Large intestine (tissue), 3 donors: ENCODE measurements around the gene TUBA3E. TPM values are rescaled to one million over a fixed set of nuclear protein-coding genes. Genes with fewer than 3 reads are reported as not detected.
A peak's percentile ranks its signal among the peaks of the same experiment; 100 is the strongest.
"Not testable (repeated sequence)": the region's sequence is repeated elsewhere in the genome, so short reads cannot be mapped to it uniquely, and the experiment has no call there.

Experiments used
- DNase-seq, 2 donors: peaks; one replicate each; pipeline versions ENCODE4 v3.0.0 to v3.0.0-alpha.2; 2013
- H3K27ac ChIP-seq: one replicate; pipeline ENCODE4 v1.5.1; 2013; ENCODE audit warnings: low read length
- H3K27me3 ChIP-seq: 2 replicates; pipeline ENCODE4 v1.6.1; 2013; ENCODE audit warnings: low read length; ENCODE audit not compliant: control insufficient read depth, insufficient read depth
- H3K36me3 ChIP-seq: 2 replicates; pipeline ENCODE4 v1.6.1; 2013; ENCODE audit warnings: low read length; ENCODE audit not compliant: control insufficient read depth, insufficient read depth
- H3K4me1 ChIP-seq: one replicate; pipeline ENCODE4 v1.6.1; 2013; ENCODE audit warnings: low read length; ENCODE audit not compliant: control insufficient read depth, insufficient read depth
- H3K4me3 ChIP-seq: one replicate; pipeline ENCODE4 v1.5.1; 2013; ENCODE audit warnings: low read length
- H3K9me3 ChIP-seq: one replicate; pipeline ENCODE4 v1.6.1; 2013; ENCODE audit warnings: mild to moderate bottlenecking, low read depth, low read length, moderate library complexity; ENCODE audit not compliant: control insufficient read depth
- WGBS: methylation state at CpG from one replicate; pipeline ENCODE4 v1.1.5; 2013; ENCODE audit warnings: low lambda C conversion rate; ENCODE audit not compliant: insufficient coverage; 5-methylcytosine and 5-hydroxymethylcytosine counted together
- polyA plus RNA-seq: library from polyadenylated mRNA; unstranded; fragments of 120-200 nt; gene quantifications from one replicate; pipeline ENCODE4 v1.2.1, GENCODE V29; 2013

TUBA3E gene
- polyA plus RNA-seq, 1 donor = 0.09 TPM

DNA sequence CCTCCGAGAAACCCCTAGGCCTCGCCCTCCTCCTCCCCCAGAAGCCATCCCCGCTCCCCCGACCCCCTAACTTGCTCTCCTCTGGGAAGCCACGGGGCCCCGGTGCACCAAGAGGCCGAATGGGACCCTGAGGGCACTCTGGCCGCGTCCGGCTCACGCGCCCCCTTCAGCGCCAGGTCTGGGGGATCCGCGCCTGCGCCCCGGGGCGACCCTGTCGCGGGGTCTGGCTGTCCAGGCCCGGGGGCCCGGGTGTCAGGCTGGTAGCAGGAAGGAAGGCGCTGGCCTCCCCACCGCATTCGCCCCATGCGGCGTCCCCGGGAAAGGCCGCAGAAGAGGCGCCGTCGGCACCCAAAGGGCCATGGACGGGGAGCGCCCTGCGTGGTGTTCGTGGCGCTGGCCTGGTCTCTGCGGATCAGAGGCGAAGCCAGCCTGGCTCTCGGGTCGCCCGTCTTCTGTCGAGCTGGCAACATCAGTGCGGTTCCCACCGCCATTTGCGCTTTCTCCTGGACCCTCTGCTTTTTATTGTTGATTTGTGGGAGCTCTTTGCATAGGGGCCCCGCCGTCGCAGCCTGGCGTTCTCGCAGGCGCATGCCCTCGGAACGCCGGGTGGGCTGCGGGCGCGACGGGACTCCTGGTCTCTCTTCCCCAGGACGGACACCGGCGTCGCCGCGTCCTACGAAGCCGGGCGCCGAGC, 30.4 kb upstream of the TUBA3E start:
- WGBS = no CpG with 5 or more reads among the region's 69 CpGs
- not testable (repeated sequence) for H3K27ac ChIP-seq, H3K4me1 ChIP-seq, H3K27me3 ChIP-seq, DNase-seq, H3K36me3 ChIP-seq, H3K4me3 ChIP-seq
- peaks cover 32% of the 10 kb centered on the region for H3K9me3 ChIP-seq

GRCh38 chr2:130228005-130228404, 29.8 kb upstream of the TUBA3E start:
- H3K4me1 ChIP-seq, DNase-seq, H3K36me3 ChIP-seq, H3K4me3 ChIP-seq, H3K27ac ChIP-seq, H3K27me3 ChIP-seq: not testable (repeated sequence)
- no CpG with 5 or more reads among the region's 21 CpGs for WGBS
- peaks cover 32% of the 10 kb centered on the region for H3K9me3 ChIP-seq

GRCh38 chr2:130222523-130222922, 24.3 kb upstream of the TUBA3E start:
- not testable (repeated sequence) for H3K27ac ChIP-seq, H3K27me3 ChIP-seq, H3K4me3 ChIP-seq, H3K4me1 ChIP-seq, DNase-seq, H3K36me3 ChIP-seq, H3K9me3 ChIP-seq
- no CpG with 5 or more reads among the region's 4 CpGs for WGBS

DNA sequence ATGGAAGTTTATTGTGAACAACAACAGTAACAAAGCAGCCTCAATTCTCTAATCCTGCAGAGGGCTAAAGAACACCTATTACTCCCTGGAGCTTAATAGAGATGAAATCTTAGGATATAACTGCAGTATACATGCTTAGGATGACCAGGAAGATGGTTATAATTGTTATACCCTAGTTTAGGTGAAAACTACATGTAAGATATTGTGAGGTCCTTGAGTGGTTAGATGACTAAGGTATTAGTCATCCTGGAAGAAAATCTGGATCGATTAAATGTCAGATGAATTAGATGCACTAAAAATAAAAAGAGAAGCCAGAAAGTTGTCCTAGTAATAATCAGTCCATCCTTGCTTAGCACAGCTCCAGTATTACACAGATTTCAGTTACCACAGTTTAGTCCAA, 22.3 kb upstream of the TUBA3E start:
- not testable (repeated sequence) for H3K4me1 ChIP-seq, H3K4me3 ChIP-seq, DNase-seq, H3K36me3 ChIP-seq, H3K27ac ChIP-seq, H3K9me3 ChIP-seq, H3K27me3 ChIP-seq
- no CpG with 5 or more reads among the region's 1 CpG for WGBS

DNA sequence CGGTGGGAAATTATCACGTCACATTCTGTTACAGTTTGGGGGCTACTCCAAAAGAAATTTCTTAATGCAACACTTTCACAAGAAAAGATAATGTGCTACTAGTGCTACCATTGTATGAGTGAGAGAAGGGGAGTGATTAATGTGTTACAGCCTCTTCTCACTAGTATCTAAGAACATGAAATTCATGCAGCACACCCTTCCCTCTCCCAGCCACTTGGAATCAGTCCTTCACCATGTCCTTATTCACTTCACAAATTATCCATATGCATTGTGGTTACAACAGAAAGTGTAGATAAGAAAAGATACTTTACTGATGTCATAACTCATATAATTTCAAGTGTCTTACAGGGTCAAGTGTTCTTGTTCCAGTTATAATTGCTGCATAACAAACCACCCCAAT, 20.9 kb upstream of the TUBA3E start:
- not testable (repeated sequence) for H3K27me3 ChIP-seq, H3K27ac ChIP-seq, H3K4me1 ChIP-seq, H3K36me3 ChIP-seq, DNase-seq, H3K9me3 ChIP-seq, H3K4me3 ChIP-seq
- WGBS = no CpG with 5 or more reads among the region's 2 CpGs

DNA sequence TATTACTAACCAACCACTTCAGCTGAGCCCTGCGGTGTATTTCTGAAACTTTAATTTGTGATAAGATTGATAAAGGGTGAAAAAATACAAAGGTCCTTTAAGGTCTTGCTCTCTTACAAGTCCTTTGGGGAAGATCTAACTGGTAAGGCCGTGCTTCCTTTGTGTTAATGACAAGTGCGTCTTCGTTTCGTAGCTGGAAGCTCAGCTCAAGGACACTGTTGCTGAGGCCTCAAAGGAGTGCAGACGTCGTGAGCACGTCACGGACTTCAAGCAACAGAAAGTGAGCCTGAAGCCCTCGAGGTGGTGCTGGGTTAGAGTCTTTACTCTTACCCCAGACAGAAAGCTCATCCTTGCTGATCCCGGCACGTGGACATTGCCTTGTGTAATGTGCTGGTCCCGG, 8.8 kb upstream of the TUBA3E start:
- H3K4me3 ChIP-seq, H3K4me1 ChIP-seq, H3K9me3 ChIP-seq, DNase-seq, H3K36me3 ChIP-seq, H3K27ac ChIP-seq, H3K27me3 ChIP-seq: not testable (repeated sequence)
- no CpG with 5 or more reads among the region's 13 CpGs for WGBS

GRCh38 chr2:130203150-130203549, 4.9 kb upstream of the TUBA3E start:
- H3K4me1 ChIP-seq, H3K27me3 ChIP-seq, H3K9me3 ChIP-seq, H3K36me3 ChIP-seq, H3K4me3 ChIP-seq, DNase-seq, H3K27ac ChIP-seq: not testable (repeated sequence)
- WGBS = no CpG with 5 or more reads among the region's 3 CpGs

GRCh38 chr2:130202518-130202917, 4.3 kb upstream of the TUBA3E start:
- peak; percentile 13 to 46 for DNase-seq
- WGBS = no CpG with 5 or more reads among the region's 7 CpGs
- H3K4me3 ChIP-seq, H3K27ac ChIP-seq, H3K4me1 ChIP-seq, H3K27me3 ChIP-seq, H3K9me3 ChIP-seq, H3K36me3 ChIP-seq: not testable (repeated sequence)

GRCh38 chr2:130196052-130196451, 2.2 kb downstream of the TUBA3E start:
- not testable (repeated sequence) for H3K27ac ChIP-seq, DNase-seq
- WGBS = 100% methylated on average over 3 of the region's 13 CpGs

GRCh38 chr2:130195089-130195635, 3.1 kb downstream of the TUBA3E start:
- WGBS = no CpG with 5 or more reads among the region's 9 CpGs
- H3K4me3 ChIP-seq, H3K9me3 ChIP-seq, H3K4me1 ChIP-seq, H3K36me3 ChIP-seq, DNase-seq, H3K27me3 ChIP-seq, H3K27ac ChIP-seq: not testable (repeated sequence)

More at GRCh38 chr2:130196052-130196451, 2.2 kb downstream of the TUBA3E start:
- not testable (repeated sequence) for H3K4me1 ChIP-seq, H3K36me3 ChIP-seq, H3K4me3 ChIP-seq, H3K9me3 ChIP-seq, H3K27me3 ChIP-seq

DNA sequence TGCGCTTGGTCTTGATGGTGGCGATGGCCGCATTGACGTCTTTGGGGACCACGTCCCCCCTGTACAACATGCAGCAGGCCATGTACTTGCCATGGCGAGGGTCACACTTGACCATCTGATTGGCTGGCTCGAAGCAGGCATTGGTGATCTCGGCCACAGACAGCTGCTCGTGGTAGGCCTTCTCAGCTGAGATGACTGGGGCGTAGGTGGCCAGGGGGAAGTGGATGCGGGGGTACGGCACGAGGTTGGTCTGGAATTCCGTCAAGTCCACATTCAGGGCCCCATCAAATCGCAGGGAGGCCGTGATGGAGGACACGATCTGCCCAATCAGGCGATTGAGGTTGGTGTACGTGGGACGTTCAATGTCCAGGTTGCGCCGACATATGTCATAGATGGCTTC, 4.4 kb downstream of the TUBA3E start:
- not testable (repeated sequence) for H3K4me3 ChIP-seq, H3K9me3 ChIP-seq, H3K27me3 ChIP-seq, H3K36me3 ChIP-seq, H3K4me1 ChIP-seq, DNase-seq, H3K27ac ChIP-seq
- no CpG with 5 or more reads among the region's 22 CpGs for WGBS
